GM19099 (cell line): ENCODE data around the gene KANK2.

Experiments used
- POLR2A ChIP-seq: IDR thresholded peaks from 3 replicates; pipeline ENCODE4 v1.6.1; 2011; ENCODE audit warnings: low read depth; ENCODE audit not compliant: insufficient read length; ENCODE audit errors: extremely low read depth

KANK2 gene

DNA sequence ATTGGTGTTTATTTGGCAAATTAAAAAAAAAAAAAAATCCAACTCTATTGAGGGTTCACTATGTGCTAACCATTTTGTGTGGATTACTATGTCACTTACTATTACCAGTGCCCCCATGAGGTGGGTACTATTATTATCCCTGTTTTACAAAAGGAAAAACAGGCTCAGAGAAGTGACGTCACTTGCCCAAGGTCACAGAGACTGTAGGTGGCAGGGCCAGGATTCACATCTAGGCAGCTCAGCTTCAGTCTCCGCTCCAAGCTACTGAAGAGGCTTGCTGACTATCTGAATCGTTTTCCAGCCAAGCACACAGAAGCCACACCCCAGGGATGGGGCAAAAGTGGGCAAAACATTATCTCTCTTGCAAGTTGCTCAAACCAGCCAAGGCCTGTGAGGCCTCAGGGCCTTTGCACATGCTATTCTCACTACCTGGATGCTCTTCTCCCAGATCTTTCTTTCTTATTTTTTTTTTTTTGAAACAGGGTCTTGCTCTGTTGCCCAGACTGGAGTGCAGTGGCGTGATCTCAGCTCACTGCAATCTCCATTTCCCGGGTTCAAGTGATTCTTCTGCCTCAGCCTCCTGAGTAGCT, 37.2 kb upstream of the KANK2 start:
- TF ChIP-seq POLR2A, result no peak

GRCh38 chr19:11233073-11233472, 35.7 kb upstream of the KANK2 start:
- no peak for TF ChIP-seq POLR2A

DNA sequence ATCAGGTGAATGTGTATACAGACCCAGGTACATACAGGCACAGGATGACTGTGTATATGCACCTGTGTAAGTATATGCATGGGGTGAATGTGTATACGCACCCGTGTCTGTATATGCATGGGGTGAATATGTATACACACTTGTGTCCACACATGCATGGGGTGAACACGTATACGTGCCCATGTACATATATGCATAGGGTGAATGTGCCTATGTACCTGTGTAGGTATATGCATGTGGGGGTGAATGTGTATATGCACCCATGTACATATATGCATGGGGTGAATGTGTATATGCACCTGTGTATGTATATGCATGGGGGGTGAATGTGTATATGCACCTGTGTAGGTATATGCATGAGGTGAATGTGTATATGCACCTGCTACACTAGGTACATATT, 35.2 kb upstream of the KANK2 start:
- TF ChIP-seq POLR2A, result no peak

- no peak for TF ChIP-seq POLR2A
These were observed 33.5 kb upstream of the KANK2 start for GRCh38 chr19:11230621-11231386.

DNA sequence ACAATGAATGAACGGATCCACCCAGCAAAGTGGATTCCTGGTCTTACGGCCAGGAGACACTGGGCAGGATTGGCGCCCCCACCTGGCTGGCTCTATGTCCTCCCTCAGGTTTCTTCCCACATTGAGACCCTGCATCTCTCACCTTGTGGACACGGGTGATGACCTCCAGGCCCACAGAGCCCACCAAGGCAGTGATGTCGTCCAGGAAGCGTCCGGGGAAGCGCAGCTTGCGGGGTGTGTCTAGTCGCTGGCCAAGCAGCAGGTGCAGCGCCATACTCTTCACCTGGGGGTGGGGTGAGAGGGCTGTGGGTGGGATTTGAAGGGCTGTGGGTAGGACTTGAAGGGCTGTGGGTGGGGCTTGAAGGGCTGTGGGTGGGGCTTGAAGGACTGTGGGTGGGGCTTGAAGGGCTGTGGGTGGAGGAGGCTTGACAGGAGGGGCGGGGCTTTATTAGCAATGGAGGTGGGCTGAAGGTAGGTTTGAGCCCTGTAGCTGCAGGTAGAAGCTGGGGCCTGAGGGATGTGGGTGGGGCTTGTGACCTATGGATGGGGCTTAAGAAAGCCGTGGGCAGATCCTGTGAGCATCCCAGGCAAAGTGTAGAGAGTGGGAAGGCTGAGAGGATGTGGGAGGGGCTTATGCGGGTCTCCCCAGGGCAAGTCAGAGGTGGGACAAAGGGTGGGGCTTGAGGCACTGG, 30.0 kb upstream of the KANK2 start:
- TF ChIP-seq POLR2A, result no peak

- no peak for TF ChIP-seq POLR2A
These were observed 29.4 kb upstream of the KANK2 start for GRCh38 chr19:11226716-11227166.

DNA sequence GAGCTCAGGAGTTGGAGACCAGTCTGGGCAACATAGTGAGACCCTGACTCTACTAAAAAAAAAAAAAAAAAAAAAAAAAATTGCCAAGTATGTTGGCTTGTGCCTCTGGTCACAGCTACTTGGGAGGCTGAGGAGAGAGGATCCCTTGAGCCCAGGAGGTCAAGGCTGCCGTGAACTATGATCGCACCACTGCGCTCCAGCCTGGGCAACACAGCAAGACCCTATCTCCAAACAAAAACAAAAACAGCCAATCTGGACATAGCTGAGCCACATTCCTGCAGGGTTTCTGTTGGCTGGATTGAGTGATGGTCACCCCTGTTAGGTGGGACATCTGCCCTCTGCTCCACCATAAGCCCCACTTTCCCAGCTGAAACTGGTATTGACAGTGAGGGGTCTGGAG, 28.5 kb upstream of the KANK2 start:
- TF ChIP-seq POLR2A, result no peak

GRCh38 chr19:11225172-11225571, 27.8 kb upstream of the KANK2 start:
- no peak for TF ChIP-seq POLR2A

GRCh38 chr19:11224429-11224828, 27.1 kb upstream of the KANK2 start:
- TF ChIP-seq POLR2A, result no peak

- TF ChIP-seq POLR2A, result no peak
These were observed 25.9 kb upstream of the KANK2 start for GRCh38 chr19:11223200-11223599.

GRCh38 chr19:11221082-11221598, 23.8 kb upstream of the KANK2 start:
- TF ChIP-seq POLR2A, result no peak

GRCh38 chr19:11214387-11214786, 17.0 kb upstream of the KANK2 start:
- no peak for TF ChIP-seq POLR2A

DNA sequence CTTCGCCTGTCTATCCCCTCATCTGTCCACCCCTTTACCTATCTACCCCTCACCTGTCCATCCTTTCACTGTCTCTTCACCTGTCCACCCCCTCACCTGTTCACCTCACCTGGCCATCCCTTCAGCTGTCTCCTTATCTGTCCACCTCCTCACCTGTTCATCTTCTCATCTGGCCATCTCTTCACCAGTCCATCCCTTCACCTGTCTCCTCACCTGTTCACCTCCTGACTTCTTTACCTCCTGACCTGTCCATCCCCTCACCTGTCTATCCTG, 13.2 kb upstream of the KANK2 start:
- no peak for TF ChIP-seq POLR2A

DNA sequence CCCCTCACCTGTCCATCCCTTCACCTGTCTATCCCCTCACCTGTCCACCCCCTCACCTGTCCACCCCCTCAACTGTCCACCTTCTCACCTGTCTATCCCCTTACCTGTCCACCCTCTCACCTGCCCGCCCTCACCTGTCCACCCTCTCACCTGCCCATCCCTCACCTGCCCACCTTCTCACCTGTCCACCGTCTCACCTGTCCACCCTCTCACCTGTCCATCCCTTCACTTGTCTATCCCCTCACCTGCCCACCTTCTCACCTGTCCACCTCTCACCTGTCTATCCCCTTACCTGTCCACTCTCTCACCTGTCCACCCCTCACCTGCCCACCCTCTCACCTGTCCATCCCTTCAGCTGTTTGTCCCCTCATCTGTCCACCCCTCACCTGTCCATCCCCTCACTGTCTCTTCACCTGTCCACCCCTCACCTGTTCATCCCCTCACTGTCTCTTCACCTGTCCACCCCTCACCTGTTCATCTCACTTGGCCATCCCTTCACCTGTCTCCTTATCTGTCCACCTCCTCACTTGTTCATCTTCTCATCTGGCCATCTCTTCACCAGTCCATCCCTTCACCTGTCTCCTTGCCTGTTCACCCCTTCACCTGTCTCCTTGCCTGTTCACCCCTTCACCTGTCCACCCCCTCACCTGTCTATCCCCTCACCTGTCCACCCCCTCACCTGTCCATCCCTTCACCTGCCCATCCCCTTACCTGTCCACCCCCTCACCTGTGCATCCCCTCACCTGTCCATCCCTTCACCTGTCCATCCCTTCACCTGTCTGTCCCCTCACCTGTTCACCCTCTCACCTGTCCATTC, 12.7 kb upstream of the KANK2 start:
- no peak for TF ChIP-seq POLR2A
